H9 (cell line): ENCODE data around the gene VMAC. TPM values are rescaled to one million over a fixed set of nuclear protein-coding genes. Genes with fewer than 3 reads are reported as not detected.

Source experiments
- DNase-seq: peaks from one replicate; pipeline ENCODE4 v3.0.0-alpha.2; 2017
- H2AFZ ChIP-seq: one replicate; pipeline ENCODE4 v1.6.1; 2013; ENCODE audit warnings: mild to moderate bottlenecking, low read length, control low read depth, moderate library complexity
- H2AK5ac ChIP-seq: 2 replicates; pipeline ENCODE4 v1.6.1; 2013; ENCODE audit warnings: low read length, control low read depth, mixed read lengths; ENCODE audit not compliant: insufficient read length
- H2BK120ac ChIP-seq: one replicate; pipeline ENCODE4 v1.6.1; 2013; ENCODE audit warnings: low read depth, mild to moderate bottlenecking, low read length, control low read depth, inconsistent platforms; ENCODE audit not compliant: poor library complexity, severe bottlenecking
- H2BK12ac ChIP-seq: 2 replicates; pipeline ENCODE4 v1.6.1; 2013; ENCODE audit warnings: low read length, control low read depth, mixed read lengths, low read depth; ENCODE audit not compliant: insufficient read length
- H2BK15ac ChIP-seq: 2 replicates; pipeline ENCODE4 v1.6.1; 2013; ENCODE audit warnings: low read depth, low read length, control low read depth
- H2BK20ac ChIP-seq: one replicate; pipeline ENCODE4 v1.6.1; 2013; ENCODE audit warnings: low read depth, mild to moderate bottlenecking, low read length, control low read depth, inconsistent platforms; ENCODE audit not compliant: poor library complexity, severe bottlenecking
- H2BK5ac ChIP-seq: 2 replicates; pipeline ENCODE4 v1.6.1; 2013; ENCODE audit warnings: low read length, control low read depth, mixed read lengths; ENCODE audit not compliant: insufficient read length
- H3K14ac ChIP-seq: 2 replicates; pipeline ENCODE4 v1.6.1; 2013; ENCODE audit warnings: low read length, control low read depth; ENCODE audit not compliant: insufficient read depth
- H3K18ac ChIP-seq: 2 replicates; pipeline ENCODE4 v1.6.1; 2013; ENCODE audit warnings: low read depth, mild to moderate bottlenecking, mixed read lengths, low read length, control low read depth; ENCODE audit not compliant: insufficient read length
- H3K23ac ChIP-seq: 2 replicates; pipeline ENCODE4 v1.6.1; 2013; ENCODE audit warnings: low read length, control low read depth, mixed read lengths, low read depth; ENCODE audit not compliant: insufficient read length
- H3K23me2 ChIP-seq: 2 replicates; pipeline ENCODE4 v1.6.1; 2013; ENCODE audit warnings: low read depth, mild to moderate bottlenecking, mixed read lengths, low read length, control low read depth; ENCODE audit not compliant: insufficient read length, poor library complexity, severe bottlenecking
- H3K27ac ChIP-seq: 2 replicates; pipeline ENCODE4 v1.5.1; 2013; ENCODE audit warnings: low read length, control low read depth, mixed read lengths, low read depth; ENCODE audit not compliant: insufficient read length
- H3K27me3 ChIP-seq: 2 replicates; pipeline ENCODE4 v1.6.1; 2013; ENCODE audit warnings: low read length, control low read depth, inconsistent platforms; ENCODE audit not compliant: insufficient read depth
- H3K4ac ChIP-seq: 2 replicates; pipeline ENCODE4 v1.6.1; 2013; ENCODE audit warnings: low read depth, mild to moderate bottlenecking, control low read depth, inconsistent platforms, low read length, moderate library complexity
- H3K4me1 ChIP-seq: 2 replicates; pipeline ENCODE4 v1.6.1; 2013; ENCODE audit warnings: low read length, control low read depth, inconsistent platforms; ENCODE audit not compliant: insufficient read depth
- H3K4me2 ChIP-seq: 2 replicates; pipeline ENCODE4 v1.6.1; 2013; ENCODE audit warnings: low read length, control low read depth, mixed read lengths; ENCODE audit not compliant: insufficient read length, insufficient read depth
- H3K56ac ChIP-seq: 2 replicates; pipeline ENCODE4 v1.6.1; 2013; ENCODE audit warnings: low read depth, mild to moderate bottlenecking, mixed read lengths, low read length, control low read depth; ENCODE audit not compliant: insufficient read length
- H3K79me1 ChIP-seq: 2 replicates; pipeline ENCODE4 v1.6.1; 2013; ENCODE audit warnings: low read depth, mild to moderate bottlenecking, moderate library complexity, low read length, control low read depth, inconsistent platforms; ENCODE audit not compliant: insufficient read depth, poor library complexity, severe bottlenecking
- H3K79me2 ChIP-seq: 2 replicates; pipeline ENCODE4 v1.6.1; 2013; ENCODE audit warnings: low read length, control low read depth, inconsistent platforms; ENCODE audit not compliant: insufficient read depth
- H3K9ac ChIP-seq: 2 replicates; pipeline ENCODE4 v1.6.1; 2013; ENCODE audit warnings: low read length, control low read depth, mixed read lengths; ENCODE audit not compliant: insufficient read length; ENCODE audit errors: extremely low read depth
- H3K9me3 ChIP-seq: one replicate; pipeline ENCODE4 v1.6.1; 2013; ENCODE audit warnings: low read depth, low read length, inconsistent platforms; ENCODE audit not compliant: control insufficient read depth
- H3T11ph ChIP-seq: one replicate; pipeline ENCODE4 v1.6.1; 2013; ENCODE audit warnings: mild to moderate bottlenecking, low read length, control low read depth, inconsistent platforms
- H4K20me1 ChIP-seq: one replicate; pipeline ENCODE4 v1.6.1; 2013; ENCODE audit not compliant: control insufficient read depth, insufficient read length, insufficient read depth
- H4K5ac ChIP-seq: 2 replicates; pipeline ENCODE4 v1.6.1; 2013; ENCODE audit warnings: low read depth, mild to moderate bottlenecking, mixed read lengths, low read length, control low read depth; ENCODE audit not compliant: insufficient read length
- H4K8ac ChIP-seq: replicated peaks from 2 replicates; pipeline ENCODE4 v1.6.1; 2013; ENCODE audit warnings: low read length, control low read depth, mixed read lengths, low read depth; ENCODE audit not compliant: insufficient read length
- H4K91ac ChIP-seq: 2 replicates; pipeline ENCODE4 v1.6.1; 2013; ENCODE audit warnings: low read depth, mild to moderate bottlenecking, moderate library complexity, mixed read lengths, low read length, control low read depth; ENCODE audit not compliant: insufficient read length
- H3K27ac Mint-ChIP-seq, 3 experiments: 2 replicates in 2 of 3; 3 replicates in 1 of 3; pipeline ENCODE4 v1.8.0; 2020 to 2021; ENCODE audit warnings: mixed read lengths in 3 of 3, mild to moderate bottlenecking in 1 of 3, moderate library complexity in 1 of 3
- H3K27me3 Mint-ChIP-seq: 2 replicates; pipeline ENCODE4 v1.8.0; 2021; ENCODE audit warnings: low read depth, mild to moderate bottlenecking, moderate library complexity, mixed read lengths
- H3K36me3 Mint-ChIP-seq, 3 experiments: 2 replicates in 2 of 3; 3 replicates in 1 of 3; pipeline ENCODE4 v1.8.0; 2020 to 2021; ENCODE audit warnings: low read depth in 3 of 3, mixed read lengths in 3 of 3; ENCODE audit not compliant: insufficient read depth in 1 of 3
- H3K4me1 Mint-ChIP-seq, 2 experiments: 2 replicates each; pipeline ENCODE4 v1.8.0; 2020; ENCODE audit warnings: mixed read lengths in 2 of 2
- H3K4me3 Mint-ChIP-seq, 2 experiments: 2 replicates in 1 of 2; 3 replicates in 1 of 2; pipeline ENCODE4 v1.8.0; 2020 to 2021; ENCODE audit warnings: mild to moderate bottlenecking in 2 of 2, mixed read lengths in 2 of 2, moderate library complexity in 1 of 2
- H3K9me3 Mint-ChIP-seq, 2 experiments: 2 replicates in 1 of 2; 3 replicates in 1 of 2; pipeline ENCODE4 v1.8.0; 2020; ENCODE audit warnings: mild to moderate bottlenecking in 2 of 2, mixed read lengths in 2 of 2, moderate library complexity in 1 of 2
- WGBS: extraction: QIAGEN DNeasy Blood & Tissue Kit; methylation state at CpG from one replicate; pipeline ENCODE4 v1.1.7; 2013; ENCODE audit warnings: missing lambda C conversion rate, low lambda C conversion rate, mixed read lengths; ENCODE audit not compliant: insufficient read length; ENCODE audit errors: extremely low coverage; 5-methylcytosine and 5-hydroxymethylcytosine counted together
- total RNA-seq: library from RNA; stranded (reverse); gene quantifications from 2 replicates; pipeline ENCODE4 v1.2.1, GENCODE V29; 2021
- TF ChIP-seq, protein P1 (sequence below): fragments of 200-600 bp; sonication (generic); conservative IDR thresholded peaks from 3 replicates; pipeline ENCODE4 v1.8.0; 2021; ENCODE audit warnings: antibody characterized with exemption, mild to moderate bottlenecking

Gene VMAC
- total RNA-seq, 1 experiment from 2014 or later, result 2.2 TPM

GRCh38 chr19:5943623-5944022, 39.0 kb downstream of the VMAC start:
- Histone ChIP-seq H4K5ac (no peak overlapping the region), H3K9me3 (no peaks in the 10 kb centered on the region), H2BK15ac (no peak overlapping the region), H2BK20ac (no peak overlapping the region), H3K56ac (no peak overlapping the region), H3T11ph (no peak overlapping the region), H2BK5ac (no peak overlapping the region), H4K20me1 (no peaks in the 10 kb centered on the region), H2AFZ (no peak overlapping the region), H4K8ac (no peak overlapping the region), H3K27ac (no peak overlapping the region), H3K23ac (no peak overlapping the region), H3K4ac (no peak overlapping the region), H3K79me1 (peaks cover 10% of the 10 kb centered on the region), H3K23me2 (no peaks in the 10 kb centered on the region), H2AK5ac (no peak overlapping the region), H3K79me2 (no peaks in the 10 kb centered on the region; the same call in 1 of the 2 replicates), H3K18ac (no peak overlapping the region), H3K27me3 (no peaks in the 10 kb centered on the region), H2BK12ac (no peak overlapping the region), H3K9ac (no peak overlapping the region), H3K4me1 (no peaks in the 10 kb centered on the region; the same call in 1 of the 2 replicates), H2BK120ac (no peak overlapping the region), H3K4me2 (no peak overlapping the region), H4K91ac (no peak overlapping the region), H3K14ac (no peak overlapping the region)
- DNase-seq, result no peak
- Mint-ChIP-seq H3K9me3 (no peaks in the 10 kb centered on the region), H3K27me3 (no peaks in the 10 kb centered on the region; the same call in 1 of the 2 replicates), H3K4me3 (no peak overlapping the region), H3K4me1 (peaks cover 15 to 29% of the 10 kb centered on the region in 2 experiments), H3K36me3 (peaks cover 10 to 36% (median 33%) of the 10 kb centered on the region in 3 experiments; a peak in 6 of 7 replicates), H3K27ac (peak overlapping the region; percentile 32 to 57 (median 55); a peak in 4 of 7 replicates)
- no CpG with 5 or more reads among the region's 10 CpGs for WGBS
- TF ChIP-seq, protein P1, sequence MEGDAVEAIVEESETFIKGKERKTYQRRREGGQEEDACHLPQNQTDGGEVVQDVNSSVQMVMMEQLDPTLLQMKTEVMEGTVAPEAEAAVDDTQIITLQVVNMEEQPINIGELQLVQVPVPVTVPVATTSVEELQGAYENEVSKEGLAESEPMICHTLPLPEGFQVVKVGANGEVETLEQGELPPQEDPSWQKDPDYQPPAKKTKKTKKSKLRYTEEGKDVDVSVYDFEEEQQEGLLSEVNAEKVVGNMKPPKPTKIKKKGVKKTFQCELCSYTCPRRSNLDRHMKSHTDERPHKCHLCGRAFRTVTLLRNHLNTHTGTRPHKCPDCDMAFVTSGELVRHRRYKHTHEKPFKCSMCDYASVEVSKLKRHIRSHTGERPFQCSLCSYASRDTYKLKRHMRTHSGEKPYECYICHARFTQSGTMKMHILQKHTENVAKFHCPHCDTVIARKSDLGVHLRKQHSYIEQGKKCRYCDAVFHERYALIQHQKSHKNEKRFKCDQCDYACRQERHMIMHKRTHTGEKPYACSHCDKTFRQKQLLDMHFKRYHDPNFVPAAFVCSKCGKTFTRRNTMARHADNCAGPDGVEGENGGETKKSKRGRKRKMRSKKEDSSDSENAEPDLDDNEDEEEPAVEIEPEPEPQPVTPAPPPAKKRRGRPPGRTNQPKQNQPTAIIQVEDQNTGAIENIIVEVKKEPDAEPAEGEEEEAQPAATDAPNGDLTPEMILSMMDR, result no peak
